A549 treated with RU486 at 1 μM for 4 hours (cell line): ENCODE results near the gene ERCC3. TPM values are rescaled to one million over a fixed set of nuclear protein-coding genes. Genes with fewer than 3 reads are reported as not detected.

Source experiments
- total RNA-seq: library from RNA; stranded (reverse); fragments of 200-300 nt; extraction: Qiagen RNA extraction; gene quantifications from 5 replicates; pipeline ENCODE4 v1.2.3, GENCODE V29; 2022; ENCODE audit warnings: low read depth

Gene ERCC3
- total RNA-seq = 45.4 to 52.8 TPM (median 48.7 TPM) in 5 replicates

DNA sequence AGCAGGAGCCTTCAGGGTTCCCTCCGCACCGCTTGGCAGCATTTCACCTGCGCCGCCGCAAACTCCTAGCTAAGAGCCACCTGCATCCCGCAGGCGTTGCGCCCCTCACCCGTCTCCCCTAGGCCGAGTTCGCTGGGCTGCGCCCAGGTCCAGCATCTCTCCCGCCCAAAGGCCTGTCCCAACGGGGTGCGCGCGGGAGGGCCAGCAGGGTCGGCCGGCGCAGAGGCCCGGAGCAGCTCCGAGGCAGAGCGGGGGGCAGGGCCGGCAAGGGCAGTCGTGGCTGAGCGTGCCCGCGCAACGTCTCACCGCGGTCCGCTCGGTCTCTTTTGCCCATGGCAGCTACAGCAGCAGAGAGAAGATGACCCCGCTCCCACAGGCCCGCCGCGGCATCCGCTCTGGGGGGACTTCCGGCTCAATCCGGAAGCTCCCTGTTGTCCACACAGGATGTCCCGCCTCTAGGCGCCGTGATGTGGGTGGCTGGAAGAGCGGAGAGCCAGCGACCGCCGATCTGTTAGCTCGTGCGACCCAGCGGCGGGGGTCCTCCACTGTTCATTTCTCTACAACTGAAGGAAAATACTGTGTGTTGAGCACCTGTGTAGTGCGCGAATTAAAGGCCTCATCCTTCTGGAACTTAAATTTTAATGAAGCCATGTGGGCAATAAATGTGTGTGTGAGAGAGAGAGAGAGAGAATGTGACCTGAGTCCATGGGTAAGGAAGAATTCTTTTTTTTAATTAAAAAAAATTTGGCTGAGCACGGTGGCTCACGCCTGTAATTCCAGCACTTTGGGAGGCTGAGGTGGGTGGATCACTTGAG is at the start of gene ERCC3:
TSS of gene ERCC3 (minus strand) at position 397 of the 815 bp plus-strand sequence. CDS start at position 334, 63 bp downstream.

DNA sequence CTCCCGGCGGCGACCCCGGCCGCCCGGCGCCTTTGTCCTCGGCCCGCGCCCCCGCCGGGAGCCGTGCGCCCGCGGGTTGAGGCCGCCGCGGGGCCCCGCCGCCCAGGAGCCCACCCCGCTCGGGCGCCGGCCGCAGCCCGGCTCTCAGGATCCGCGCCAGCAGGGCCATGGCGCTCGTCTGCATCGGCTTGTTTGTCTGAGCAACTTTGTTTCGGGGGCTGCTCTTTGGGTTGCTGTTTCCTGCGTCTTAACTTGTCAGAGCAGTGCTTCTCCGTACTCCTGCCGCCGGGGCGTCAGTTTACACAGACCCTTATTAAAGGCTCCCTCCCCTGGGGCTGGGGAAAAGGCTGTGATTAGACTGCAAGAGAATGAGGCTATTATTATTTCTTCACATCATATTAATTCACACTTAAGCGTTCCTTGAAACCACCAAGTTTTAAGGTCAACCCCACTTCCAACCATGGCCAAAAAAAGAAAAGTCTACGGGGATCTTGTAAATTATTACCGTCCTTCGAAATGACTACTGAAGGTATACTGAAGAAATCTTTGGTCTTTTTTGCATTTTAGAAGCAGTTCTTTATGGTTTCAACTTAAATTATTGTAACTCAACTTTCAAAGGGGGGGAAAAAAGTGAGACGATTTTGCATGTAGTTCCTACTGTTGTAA is 73.7 kb downstream of the ERCC3 start, which contains the start of gene CYP27C1:
TSS of gene CYP27C1 (minus strand) at position 198 of the 666 bp plus-strand sequence. CDS start at position 169, 29 bp downstream.

Other genes starting within 250 kb of the ERCC3 start
- gene BIN1, start 187.0 kb downstream of the ERCC3 start, total RNA-seq = 30.8 to 34.9 TPM (median 32.6 TPM) in 5 replicates
- 4.1 to 5.4 TPM (median 4.9 TPM) in 5 replicates for gene CYP27C1, start 73.8 kb downstream of the ERCC3 start, total RNA-seq
- 9.3 to 24.4 TPM (median 21.5 TPM) in 5 replicates for gene MAP3K2, start 93.8 kb upstream of the ERCC3 start, total RNA-seq
- 2.3 to 4.3 TPM (median 3.6 TPM) in 5 replicates for gene PROC, start 124.3 kb upstream of the ERCC3 start, total RNA-seq
- gene IWS1, start 232.3 kb upstream of the ERCC3 start, total RNA-seq = 40.6 to 48.8 TPM (median 41.1 TPM) in 5 replicates
- gene MYO7B, start 241.5 kb upstream of the ERCC3 start, total RNA-seq = 0.09 to 0.28 TPM (median 0.22 TPM) in 4 of 5 replicates, not detected in the other